Fibroblast of lung (primary cell): ENCODE results near the gene ALG5. TPM values are rescaled to one million over a fixed set of nuclear protein-coding genes. Genes with fewer than 3 reads are reported as not detected.

ENCODE experiments used
- DNase-seq, 2 donors: peaks; one replicate each; pipeline versions ENCODE4 v3.0.0 to v3.0.0-alpha.2; 2010; ENCODE audit warnings: low read depth in 2 of 2
- H2AFZ ChIP-seq: 2 replicates; pipeline ENCODE4 v1.5.1; 2012; ENCODE audit warnings: low read length, control low read depth, inconsistent platforms
- H3K27ac ChIP-seq: 2 replicates; pipeline ENCODE4 v1.5.1; 2011; ENCODE audit warnings: low read length, control low read depth; ENCODE audit not compliant: insufficient read depth
- H3K27me3 ChIP-seq: 2 replicates; pipeline ENCODE4 v1.5.1; 2011; ENCODE audit warnings: mild to moderate bottlenecking, low read length; ENCODE audit not compliant: control insufficient read depth, insufficient read depth
- H3K36me3 ChIP-seq: 2 replicates; pipeline ENCODE4 v1.5.1; 2011; ENCODE audit warnings: low read length; ENCODE audit not compliant: control insufficient read depth, insufficient read depth
- H3K4me1 ChIP-seq: 2 replicates; pipeline ENCODE4 v1.5.1; 2011; ENCODE audit warnings: low read length; ENCODE audit not compliant: control insufficient read depth, insufficient read depth; ENCODE audit errors: extremely low read depth
- H3K4me2 ChIP-seq: 2 replicates; pipeline ENCODE4 v1.5.1; 2011; ENCODE audit warnings: low read length, control low read depth; ENCODE audit not compliant: insufficient read depth; ENCODE audit errors: extremely low read depth
- H3K4me3 ChIP-seq, 4 experiments: fragments of 200-600 bp in 1 of 4; sonication (generic) in 1 of 4; replicated peaks in 1 of 4; 2 replicates each; pipeline ENCODE4 v1.5.1; 2011 to 2016; ENCODE audit warnings: low read length in 4 of 4, low read depth in 3 of 4, mild to moderate bottlenecking in 3 of 4, control low read depth in 2 of 4, inconsistent platforms in 1 of 4, mixed read lengths in 1 of 4; ENCODE audit not compliant: insufficient read depth in 1 of 4; ENCODE audit errors: control extremely low read depth in 1 of 4
- H3K79me2 ChIP-seq: 2 replicates; pipeline ENCODE4 v1.5.1; 2012; ENCODE audit warnings: mild to moderate bottlenecking, low read length, inconsistent platforms; ENCODE audit not compliant: control insufficient read depth, insufficient read depth
- H3K9ac ChIP-seq: 2 replicates; pipeline ENCODE4 v1.5.1; 2011; ENCODE audit warnings: mild to moderate bottlenecking, low read length, control low read depth; ENCODE audit not compliant: insufficient read depth
- H3K9me3 ChIP-seq: 2 replicates; pipeline ENCODE4 v1.5.1; 2012; ENCODE audit warnings: low read depth, low read length; ENCODE audit not compliant: control insufficient read depth, insufficient read depth
- H4K20me1 ChIP-seq: 2 replicates; pipeline ENCODE4 v1.5.1; 2011; ENCODE audit warnings: low read length; ENCODE audit not compliant: control insufficient read depth, insufficient read depth; ENCODE audit errors: extremely low read depth
- CTCF ChIP-seq, 2 donors: IDR thresholded peaks in 1 of 2; conservative IDR thresholded peaks in 1 of 2; 1 replicate in 1 of 2; 2 replicates in 1 of 2; pipeline ENCODE4 v1.5.1; 2011 to 2012; ENCODE audit warnings: low read length in 2 of 2, control low read depth in 1 of 2, inconsistent platforms in 1 of 2, low read depth in 1 of 2, mild to moderate bottlenecking in 1 of 2
- EZH2 ChIP-seq: IDR thresholded peaks from 2 replicates; pipeline ENCODE4 v1.5.1; 2012; ENCODE audit warnings: low read length, control low read depth, mild to moderate bottlenecking; ENCODE audit errors: missing control alignments
- polyA plus RNA-seq, 2 donors: library from polyadenylated mRNA; depleted of rRNA in 1 of 2; stranded (reverse) in 1 of 2; unstranded in 1 of 2; fragments of >200 nt; gene quantifications; 2 replicates each; pipeline ENCODE4 v1.2.1, GENCODE V29; 2011 to 2012; ENCODE audit warnings: missing spikeins in 1 of 2
- total RNA-seq: library from RNA; depleted of rRNA; stranded (reverse); fragments of >200 nt; gene quantifications from 2 replicates; pipeline ENCODE4 v1.2.1, GENCODE V29; 2014

The ALG5 gene
- total and polyA plus RNA-seq, 2 donors (not counting 1 experiment from before 2014, with no cell fraction given): 34.8 to 49.6 TPM

- no peaks in the 10 kb centered on the region for H3K9me3 ChIP-seq
- DNase-seq: no peak
- no peak overlapping the region for H3K4me3 ChIP-seq
- H3K4me1 ChIP-seq: no peaks in the 10 kb centered on the region
- no peak overlapping the region for H3K4me2 ChIP-seq
- no peak overlapping the region for H2AFZ ChIP-seq
- no peaks in the 10 kb centered on the region for H3K79me2 ChIP-seq
- no peaks in the 10 kb centered on the region for H3K27me3 ChIP-seq
- no peak overlapping the region for H3K9ac ChIP-seq
- no peaks in the 10 kb centered on the region for H3K36me3 ChIP-seq
- no peak for TF ChIP-seq EZH2
- no peak for TF ChIP-seq CTCF (conservative IDR thresholded peaks at IDR 0.05 in 1 of 2, IDR thresholded peaks at IDR 0.05 in 1 of 2; ENCODE audit: low read depth in 1 of 2, low read length in 2 of 2)
- H4K20me1 ChIP-seq: no peaks in the 10 kb centered on the region
- no peak overlapping the region for H3K27ac ChIP-seq
Observed at GRCh38 chr13:36905944-36906343, 93.2 kb downstream of the ALG5 start.

DNA sequence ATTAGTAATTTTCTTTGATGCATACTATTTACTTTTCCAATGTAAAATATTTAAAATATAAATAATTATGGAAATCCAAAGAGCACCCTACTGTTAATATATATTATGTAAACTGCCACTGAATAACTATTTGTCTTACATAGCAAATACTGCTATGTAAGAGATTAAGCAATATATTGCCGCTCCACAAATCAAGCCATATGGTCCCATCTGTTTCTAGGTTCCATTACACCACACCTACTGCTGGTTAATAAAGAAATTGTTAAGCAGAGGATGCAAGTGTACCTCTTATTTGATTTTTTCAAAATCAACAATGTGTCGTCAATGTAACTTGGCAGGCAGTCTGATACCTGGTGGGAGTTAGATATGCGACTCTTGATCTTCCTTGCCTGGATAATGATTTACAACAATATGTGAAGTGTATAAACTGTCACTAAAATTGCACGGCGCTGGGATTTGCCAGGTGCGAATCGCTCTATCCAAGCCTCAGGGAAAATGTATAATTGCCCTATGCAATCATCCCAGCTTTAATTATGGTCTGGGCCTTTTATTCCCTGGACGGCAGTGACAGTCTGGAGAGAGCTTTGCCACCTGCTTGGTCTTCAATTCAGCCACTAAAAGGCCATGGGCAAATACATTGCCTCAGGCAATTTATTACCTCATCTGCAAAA lies 95.1 kb downstream of the ALG5 start:
- Histone ChIP-seq H3K4me1 (no peaks in the 10 kb centered on the region), H3K27ac (no peak overlapping the region), H3K4me3 (no peak overlapping the region), H3K36me3 (no peaks in the 10 kb centered on the region), H3K79me2 (no peaks in the 10 kb centered on the region), H4K20me1 (no peaks in the 10 kb centered on the region), H3K9ac (no peak overlapping the region), H3K9me3 (no peaks in the 10 kb centered on the region), H3K27me3 (no peaks in the 10 kb centered on the region), H2AFZ (no peak overlapping the region), H3K4me2 (no peak overlapping the region)
- TF ChIP-seq CTCF (conservative IDR thresholded peaks at IDR 0.05 in 1 of 2, IDR thresholded peaks at IDR 0.05 in 1 of 2; ENCODE audit: low read depth in 1 of 2, low read length in 2 of 2): no peak
- no peak for TF ChIP-seq EZH2
- peak in 1 of 2 donors; percentile 22 for DNase-seq

Other genes starting within 250 kb of the ALG5 start
- 1.0 and 1.8 TPM in 2 replicates for gene RFXAP, start 180.1 kb downstream of the ALG5 start, total RNA-seq
- 4.2 and 4.6 TPM in 2 replicates for gene RFXAP, start 180.1 kb downstream of the ALG5 start, polyA plus RNA-seq
- gene SMAD9, start 79.1 kb downstream of the ALG5 start, total RNA-seq: 2.6 and 4.8 TPM in 2 replicates
- gene SMAD9, start 79.1 kb downstream of the ALG5 start, polyA plus RNA-seq: 3.5 TPM in 2 replicates
- 30.6 and 32.9 TPM in 2 replicates for gene EXOSC8, start 1.4 kb upstream of the ALG5 start, total RNA-seq
- 35.0 and 54.2 TPM in 2 replicates for gene EXOSC8, start 1.4 kb upstream of the ALG5 start, polyA plus RNA-seq
- gene SUPT20H, start 60.3 kb upstream of the ALG5 start, total RNA-seq: 35.2 and 56.5 TPM in 2 replicates
- gene SUPT20H, start 60.3 kb upstream of the ALG5 start, polyA plus RNA-seq: 57.5 and 68.4 TPM in 2 replicates
- gene CSNK1A1L, start 106.3 kb upstream of the ALG5 start, total RNA-seq: not detected in 2 replicates
- not detected in 2 replicates for gene CSNK1A1L, start 106.3 kb upstream of the ALG5 start, polyA plus RNA-seq